AG08396 (cell line): Measurements from ENCODE around the gene BPHL.
"Not testable (repeated sequence)": the region's sequence is repeated elsewhere in the genome, so short reads cannot be mapped to it uniquely, and the experiment has no call there.

Experiments
- DNase-seq: peaks from one replicate; pipeline ENCODE4 v3.0.0; 2012; ENCODE audit warnings: low spot score, mixed read lengths

Gene BPHL

DNA sequence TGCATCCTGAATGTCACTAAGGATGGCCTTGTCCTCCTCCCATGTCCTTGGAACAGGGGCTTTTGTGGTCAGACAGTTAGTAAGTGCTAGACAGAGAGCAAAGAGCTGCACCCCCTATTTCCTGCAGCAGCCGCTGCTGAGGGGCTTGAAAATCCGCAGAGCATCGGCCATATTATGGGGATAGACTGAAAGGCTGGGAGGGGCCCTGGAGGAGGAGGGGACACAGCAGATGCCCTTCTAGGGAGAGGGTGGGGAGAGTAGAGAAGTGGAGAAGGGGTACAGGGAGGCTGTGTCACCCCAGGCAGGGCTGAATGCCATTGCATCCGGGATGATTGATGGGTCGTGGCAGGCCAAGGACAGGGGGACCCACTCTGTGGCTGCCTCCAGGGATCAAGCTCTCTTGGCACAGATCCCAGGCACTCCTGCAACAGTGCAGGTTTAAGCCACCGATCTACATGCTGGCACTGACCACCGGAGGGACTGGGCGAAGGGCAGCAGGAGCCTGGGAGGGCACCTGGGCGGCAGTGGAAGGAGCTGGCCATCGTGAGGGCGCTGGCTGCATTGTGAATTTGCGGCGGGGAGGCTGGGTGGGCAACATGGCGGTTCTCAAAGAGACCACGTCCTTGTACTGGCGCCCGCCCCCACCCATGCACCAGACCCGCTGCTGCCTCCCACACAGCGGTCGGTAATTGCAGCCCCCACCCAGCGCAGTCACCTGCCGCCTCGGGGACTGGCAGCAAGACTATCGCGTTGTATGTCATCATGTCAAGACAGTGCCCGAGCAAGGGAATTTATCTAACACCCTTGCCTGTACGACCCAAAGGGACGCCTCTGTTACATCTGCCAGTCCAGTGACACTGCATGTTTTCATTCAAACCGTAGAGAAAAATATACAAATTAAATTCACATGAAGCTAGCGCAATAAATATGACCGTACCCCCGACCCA, 37.9 kb downstream of the BPHL start:
- DNase-seq = peak; percentile 27

- DNase-seq = peak; percentile 99
These were observed 38.8 kb downstream of the BPHL start, which contains the start of gene TUBB2A for GRCh38 chr6:3157131-3157933. Gene TUBB2A (minus strand): TSS chr6:3157544. CDS start chr6:3157463, 81 bp downstream.

GRCh38 chr6:3159805-3160781, 41.6 kb downstream of the BPHL start:
- DNase-seq = no peak

- no peak for DNase-seq
These were observed 43.6 kb downstream of the BPHL start for GRCh38 chr6:3162067-3162497.

DNA sequence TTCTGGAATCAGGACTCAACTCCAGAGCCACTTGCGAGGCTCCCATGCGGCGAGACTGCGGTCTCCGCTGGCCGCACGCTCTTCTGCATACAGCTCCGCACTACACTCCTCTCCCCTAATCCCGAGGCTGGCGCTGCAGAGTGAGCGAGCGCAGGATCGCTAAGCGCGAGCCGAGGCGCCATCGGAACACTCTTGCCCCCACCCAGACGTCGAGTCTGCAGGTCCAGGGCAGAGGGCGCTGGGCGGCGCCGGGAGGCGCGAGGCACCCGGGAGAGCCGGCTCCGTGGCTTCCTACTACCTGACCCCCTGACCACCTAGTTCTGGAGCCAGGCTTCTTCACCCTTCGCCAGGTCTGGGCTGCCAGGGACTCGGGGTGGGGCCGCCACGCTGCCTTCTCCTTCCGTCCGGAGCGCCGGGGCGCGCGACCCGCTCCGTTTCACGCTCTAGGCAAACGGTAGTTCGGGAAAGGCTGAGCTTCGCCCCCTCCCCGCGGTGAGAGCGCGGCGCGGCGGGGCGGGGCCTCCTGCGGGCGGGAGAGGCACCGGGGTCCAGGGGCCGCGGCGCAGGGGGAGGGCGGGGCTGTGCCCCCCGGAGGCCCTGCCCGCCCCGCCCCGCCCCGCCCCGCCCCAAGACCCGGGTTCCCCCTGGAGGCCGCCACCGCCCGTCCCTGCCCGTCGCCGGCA, 44.2 kb downstream of the BPHL start:
- DNase-seq = peak; percentile 85

DNA sequence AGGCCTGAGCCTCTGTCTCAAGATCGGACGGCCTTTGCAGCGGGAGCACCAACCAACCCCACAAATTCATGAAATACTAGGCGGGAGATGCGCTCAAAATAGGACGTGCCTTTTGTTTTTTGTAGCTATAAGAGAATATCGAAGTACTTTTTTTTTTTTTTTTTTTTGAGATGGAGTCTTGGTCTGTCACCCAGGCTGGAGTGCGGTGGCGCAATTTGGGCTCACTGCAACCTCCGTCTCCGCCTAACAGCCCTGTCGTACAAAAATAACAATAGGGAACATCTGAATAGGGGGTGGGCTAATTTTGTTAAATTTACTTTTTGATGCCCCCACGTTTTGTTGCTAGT, 44.7 kb downstream of the BPHL start:
- DNase-seq = no peak

DNA sequence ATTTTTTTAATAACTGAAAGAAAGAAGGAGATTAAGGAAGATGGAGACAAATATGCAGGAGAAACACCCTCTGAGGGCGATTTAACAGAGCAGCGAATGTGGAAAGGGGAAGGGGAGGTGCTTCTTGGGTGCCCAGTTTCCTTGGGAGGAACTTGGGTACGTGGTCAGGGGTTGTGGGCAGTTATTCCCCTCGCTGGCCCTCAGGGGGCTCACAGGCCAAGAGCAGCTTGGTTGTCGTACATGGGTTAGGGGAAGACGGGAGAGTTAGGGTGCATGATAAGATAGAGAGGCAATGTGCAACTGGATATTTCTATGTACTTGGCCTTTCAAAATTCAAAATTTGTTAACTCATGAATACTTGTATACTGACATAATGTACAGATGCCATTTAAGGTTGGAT, 45.9 kb downstream of the BPHL start:
- DNase-seq = no peak

- no peak for DNase-seq
These were observed 47.4 kb downstream of the BPHL start for GRCh38 chr6:3165631-3166534.

DNA sequence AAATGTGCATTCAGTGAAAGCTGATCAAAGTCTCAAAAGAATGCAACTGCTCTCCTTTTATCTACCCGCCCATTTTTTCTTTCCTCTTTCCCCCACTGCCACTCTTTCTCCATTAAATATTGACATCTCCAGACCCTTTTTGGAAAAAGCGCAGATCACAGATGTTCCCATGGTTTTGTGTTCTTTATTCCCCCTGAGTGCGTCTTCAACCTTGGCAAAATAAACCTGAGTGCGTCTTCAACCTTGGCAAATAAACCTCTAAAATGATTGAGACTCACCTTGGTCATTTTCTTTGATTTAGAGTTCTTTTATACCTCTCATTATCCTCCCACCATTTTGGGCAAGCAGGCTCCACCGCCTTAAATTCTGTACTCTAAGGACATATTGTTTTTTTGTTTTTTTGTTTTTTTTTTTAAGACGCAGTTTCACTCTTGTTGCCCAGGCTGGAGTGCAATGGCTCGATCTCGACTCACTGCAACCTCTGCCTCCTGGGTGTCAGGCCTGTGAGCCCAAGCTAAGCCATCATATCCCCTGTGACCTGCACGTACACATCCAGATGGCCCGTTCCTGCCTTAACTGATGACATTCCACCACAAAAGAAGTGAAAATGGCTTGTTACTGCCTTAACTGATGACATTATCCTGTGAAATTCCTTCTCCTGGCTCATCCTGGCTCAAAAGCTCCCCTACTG, 48.2 kb downstream of the BPHL start:
- DNase-seq = not testable (repeated sequence)

- DNase-seq = not testable (repeated sequence)
These were observed 49.5 kb downstream of the BPHL start for GRCh38 chr6:3168046-3168445.

GRCh38 chr6:3170676-3171075, 52.2 kb downstream of the BPHL start:
- DNase-seq = not testable (repeated sequence)

DNA sequence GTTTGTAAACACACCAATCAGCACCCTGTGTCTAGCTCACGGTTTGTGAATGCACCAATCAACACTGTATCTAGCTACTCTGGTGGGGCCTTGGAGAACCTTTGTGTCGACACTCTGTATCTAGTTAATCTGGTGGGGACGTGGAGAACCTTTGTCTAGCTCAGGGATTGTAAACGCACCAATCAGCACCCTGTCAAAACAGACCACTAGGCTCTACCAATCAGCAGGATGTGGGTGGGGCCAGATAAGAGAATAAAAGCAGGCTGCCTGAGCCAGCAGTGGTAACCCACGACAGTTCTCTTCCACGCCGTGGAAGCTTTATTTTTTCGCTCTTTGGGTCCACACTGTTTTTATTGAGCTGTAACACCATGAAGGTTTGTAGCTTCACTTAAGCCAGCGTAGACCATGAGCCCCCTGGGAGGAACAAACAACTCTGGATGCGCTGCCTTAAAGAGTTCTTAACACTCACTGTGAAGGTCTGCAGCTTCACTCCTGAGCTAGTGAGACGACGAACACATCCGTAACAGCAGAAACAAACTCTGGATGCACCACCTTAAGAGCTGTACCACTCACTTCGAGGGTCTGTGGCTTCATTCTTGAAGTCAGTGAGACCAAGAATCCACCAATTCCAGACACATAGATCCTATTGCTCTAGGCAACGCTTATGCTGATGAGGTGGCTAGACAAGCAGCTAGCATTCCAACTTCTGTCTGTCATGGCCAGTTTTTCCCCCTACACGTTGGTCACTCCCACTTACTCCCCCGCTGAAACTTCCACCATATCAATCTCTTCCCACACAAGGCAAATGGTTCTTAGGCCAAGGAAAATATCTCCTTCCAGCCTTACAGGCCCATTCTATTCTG, 53.0 kb downstream of the BPHL start:
- not testable (repeated sequence) for DNase-seq

DNA sequence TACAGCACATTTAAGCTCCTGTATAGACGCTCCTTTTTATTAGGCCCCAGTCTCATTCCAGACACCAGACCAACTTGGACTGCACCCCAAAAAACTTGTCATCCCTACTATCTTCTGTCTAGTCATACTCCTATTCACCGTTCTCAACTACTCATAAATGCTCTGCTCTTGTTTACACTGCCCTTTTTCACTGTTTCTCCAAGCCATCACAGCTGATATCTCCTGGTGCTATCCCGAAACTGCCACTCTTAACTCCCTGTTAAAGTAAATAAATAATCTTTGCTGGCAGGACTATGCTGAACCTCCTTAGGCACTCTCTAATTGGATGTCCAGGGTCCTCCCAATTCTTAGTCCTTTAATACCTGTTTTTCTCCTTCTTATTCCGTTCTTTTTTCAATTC, 54.3 kb downstream of the BPHL start:
- not testable (repeated sequence) for DNase-seq

DNA sequence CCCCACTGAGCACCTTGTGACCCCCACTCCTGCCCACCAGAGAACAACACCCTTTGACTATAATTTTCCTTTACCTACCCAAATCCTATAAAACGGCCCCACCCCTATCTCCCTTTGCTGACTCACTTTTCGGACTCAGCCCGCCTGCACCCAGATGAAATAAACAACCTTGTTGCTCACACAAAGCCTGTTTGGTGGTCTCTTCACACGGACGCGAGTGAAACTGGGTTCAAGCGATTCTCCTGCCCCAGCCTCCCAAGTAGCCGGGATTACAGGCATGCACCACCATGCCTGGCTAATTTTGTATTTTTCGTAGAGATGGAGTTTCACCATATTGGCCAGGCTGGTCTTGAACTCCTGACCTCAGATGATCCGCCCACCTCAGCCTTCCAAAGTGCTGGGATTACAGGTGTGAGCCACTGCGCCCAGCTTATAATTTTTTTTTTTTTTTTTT, 55.2 kb downstream of the BPHL start:
- not testable (repeated sequence) for DNase-seq

DNA sequence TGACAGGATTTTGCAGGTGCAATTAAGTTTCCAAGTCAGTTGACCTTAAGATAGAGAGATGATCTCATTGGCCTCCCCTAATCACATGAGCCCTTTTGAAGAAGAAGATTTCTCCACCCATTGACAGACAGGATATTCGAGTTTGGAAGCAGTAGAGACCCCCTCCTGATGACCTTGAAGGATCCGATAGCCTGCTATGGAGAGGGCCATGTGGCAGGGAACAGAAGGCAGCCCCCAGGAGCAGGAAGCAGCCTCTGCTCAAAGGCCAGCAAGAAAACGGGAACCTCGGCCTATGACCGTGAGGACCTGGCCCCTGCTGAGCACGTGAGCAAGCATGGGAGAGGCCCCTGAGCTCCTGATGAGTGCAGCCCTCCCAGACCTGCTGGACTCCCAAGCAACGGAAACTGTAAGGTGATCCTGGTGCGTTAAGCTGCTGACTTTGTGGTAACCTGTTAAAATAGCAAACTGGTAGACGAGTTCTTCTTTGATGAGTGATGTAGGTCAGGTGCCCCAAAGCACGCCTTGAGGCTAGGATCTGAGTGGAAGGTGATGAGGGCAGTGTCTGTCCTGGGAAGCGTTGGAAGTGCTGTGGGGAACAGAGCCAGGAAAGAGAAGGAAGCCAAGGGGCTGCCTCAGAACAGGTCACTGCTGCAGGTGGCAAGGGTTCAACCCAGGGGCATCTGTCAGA, 57.3 kb downstream of the BPHL start:
- DNase-seq = no peak

GRCh38 chr6:3176562-3177355, 58.2 kb downstream of the BPHL start:
- peak; percentile 88 for DNase-seq

DNA sequence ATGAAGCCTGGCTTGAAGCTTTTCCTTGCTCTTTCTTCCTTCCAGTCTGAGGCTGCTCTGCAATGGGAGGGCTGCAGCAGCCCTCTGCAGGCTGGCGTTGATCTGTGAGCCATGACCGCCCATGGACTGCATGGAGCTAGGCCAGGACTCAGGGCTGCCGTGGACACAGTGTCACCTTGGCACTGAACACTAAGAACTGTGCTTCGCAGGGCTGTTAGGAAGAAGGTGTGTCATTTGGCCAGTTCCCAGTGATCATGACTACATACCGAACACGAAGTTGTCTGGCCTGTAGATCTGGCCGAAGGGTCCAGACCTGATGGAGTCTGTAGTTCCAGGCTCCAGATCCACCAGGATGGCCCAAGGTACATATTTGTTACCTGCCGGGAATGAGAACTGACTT, 60.2 kb downstream of the BPHL start:
- DNase-seq = not testable (repeated sequence)
